ENCODE data around the gene SPEN.

Gene SPEN

GRCh38 chr1:15957221-15958095 is 110.0 kb downstream of the SPEN start:
- peaks cover 10% of the 10 kb centered on the region for H3K36me3 ChIP-seq (ENCODE audit: insufficient read depth, low read length)

GRCh38 chr1:15958111-15958510 is 110.6 kb downstream of the SPEN start:
- Histone ChIP-seq H3K9me3 (ENCODE audit: low read length) (no peaks in the 10 kb centered on the region), H3K36me3 (ENCODE audit: insufficient read depth, low read length) (peaks cover 6% of the 10 kb centered on the region), H3K4me1 (ENCODE audit: insufficient read depth, low read length) (peaks cover 16% of the 10 kb centered on the region), H3K4me3 (ENCODE audit: low read length) (no peak overlapping the region), H2AFZ (ENCODE audit: low read depth, low read length) (no peak overlapping the region), H3K27me3 (ENCODE audit: insufficient read depth, low read length) (no peaks in the 10 kb centered on the region)

More at GRCh38 chr1:15957221-15958095, 110.0 kb downstream of the SPEN start:
- H2AFZ ChIP-seq (ENCODE audit: low read depth, low read length): no peak overlapping the region
- H3K27me3 ChIP-seq (ENCODE audit: insufficient read depth, low read length): no peaks in the 10 kb centered on the region
- peaks cover 16% of the 10 kb centered on the region for H3K4me1 ChIP-seq (ENCODE audit: insufficient read depth, low read length)
- no peak overlapping the region for H3K4me3 ChIP-seq (ENCODE audit: low read length)
- H3K9me3 ChIP-seq (ENCODE audit: low read length): no peaks in the 10 kb centered on the region

DNA sequence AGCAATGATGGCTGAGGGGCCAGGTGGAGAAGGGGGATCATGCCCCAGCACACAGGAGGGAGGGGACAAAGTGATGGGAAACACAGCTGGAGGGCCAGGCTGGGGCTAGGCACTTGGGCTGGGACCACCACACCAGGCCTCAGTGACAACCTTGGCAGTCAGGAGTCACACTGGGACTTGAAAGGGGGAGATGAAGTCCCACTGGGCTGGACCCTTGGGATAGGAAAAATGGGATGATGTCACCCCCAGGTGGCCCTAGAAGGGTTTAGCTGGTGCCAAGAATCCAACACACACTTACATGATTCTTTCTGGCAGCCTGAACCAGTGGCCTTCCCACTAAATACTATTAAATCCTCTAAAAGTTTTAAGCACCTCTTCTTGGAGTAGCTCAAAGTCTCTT is 111.3 kb downstream of the SPEN start:
- Histone ChIP-seq H3K36me3 (ENCODE audit: insufficient read depth, low read length) (peaks cover 6% of the 10 kb centered on the region), H3K4me3 (ENCODE audit: low read length) (no peak overlapping the region), H3K4me1 (ENCODE audit: insufficient read depth, low read length) (peaks cover 12% of the 10 kb centered on the region), H2AFZ (ENCODE audit: low read depth, low read length) (no peak overlapping the region), H3K9me3 (ENCODE audit: low read length) (no peaks in the 10 kb centered on the region), H3K27me3 (ENCODE audit: insufficient read depth, low read length) (no peaks in the 10 kb centered on the region)

DNA sequence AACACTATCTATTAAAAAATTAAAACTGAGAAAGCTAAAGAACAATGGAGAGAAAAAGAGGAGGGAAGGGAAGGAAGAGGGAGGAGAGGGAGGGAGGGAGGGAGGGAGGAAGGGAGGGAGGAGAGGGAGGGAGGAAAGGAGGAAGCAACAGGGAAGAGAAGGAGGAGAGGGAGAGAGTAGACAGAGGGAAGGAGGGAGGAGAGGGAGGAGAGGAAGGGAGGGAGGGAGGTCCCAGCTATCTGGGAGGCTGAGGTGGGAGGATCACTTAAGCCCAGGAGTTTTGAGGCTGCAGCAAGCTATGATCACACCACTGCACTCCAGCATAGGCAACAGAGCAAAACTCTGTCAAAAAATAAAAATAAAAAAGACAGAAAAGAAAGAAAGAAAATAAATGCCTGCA is 111.9 kb downstream of the SPEN start:
- Histone ChIP-seq H3K9me3 (ENCODE audit: low read length) (no peaks in the 10 kb centered on the region), H3K4me1 (ENCODE audit: insufficient read depth, low read length) (peaks cover 5% of the 10 kb centered on the region), H3K27me3 (ENCODE audit: insufficient read depth, low read length) (no peaks in the 10 kb centered on the region), H3K36me3 (ENCODE audit: insufficient read depth, low read length) (peaks cover 6% of the 10 kb centered on the region), H2AFZ (ENCODE audit: low read depth, low read length) (no peak overlapping the region), H3K4me3 (ENCODE audit: low read length) (no peak overlapping the region)

- Histone ChIP-seq H3K4me1 (ENCODE audit: insufficient read depth, low read length) (peaks cover 4% of the 10 kb centered on the region), H3K4me3 (ENCODE audit: low read length) (no peak overlapping the region), H3K27me3 (ENCODE audit: insufficient read depth, low read length) (no peaks in the 10 kb centered on the region), H2AFZ (ENCODE audit: low read depth, low read length) (no peak overlapping the region), H3K36me3 (ENCODE audit: insufficient read depth, low read length) (peaks cover 6% of the 10 kb centered on the region), H3K9me3 (ENCODE audit: low read length) (no peaks in the 10 kb centered on the region)
Observed at GRCh38 chr1:15959827-15960446, 112.4 kb downstream of the SPEN start.

DNA sequence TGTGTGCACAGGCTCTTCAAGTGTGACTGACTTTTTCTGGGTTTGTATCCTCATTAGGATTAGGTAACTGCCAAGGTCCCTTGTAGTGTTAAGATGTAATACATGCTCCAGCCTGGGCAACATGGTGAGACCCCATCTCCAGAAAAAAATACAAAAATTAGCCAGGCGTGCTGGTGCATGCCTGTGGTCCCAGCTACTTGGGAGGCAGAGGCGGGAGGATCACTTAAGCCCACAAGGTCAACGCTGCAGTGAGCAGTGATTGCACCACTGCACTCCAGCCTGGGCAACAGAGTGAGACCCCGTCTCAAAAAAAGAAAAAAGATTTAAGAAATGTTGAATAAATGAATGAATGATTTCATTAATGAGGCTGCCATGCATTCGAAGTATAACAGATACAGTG is 113.3 kb downstream of the SPEN start:
- no peaks in the 10 kb centered on the region for H3K9me3 ChIP-seq (ENCODE audit: low read length)
- H3K27me3 ChIP-seq (ENCODE audit: insufficient read depth, low read length): no peaks in the 10 kb centered on the region
- H3K4me3 ChIP-seq (ENCODE audit: low read length): no peak overlapping the region
- peaks cover 12% of the 10 kb centered on the region for H3K36me3 ChIP-seq (ENCODE audit: insufficient read depth, low read length)
- H3K4me1 ChIP-seq (ENCODE audit: insufficient read depth, low read length): peaks cover 4% of the 10 kb centered on the region
- no peak overlapping the region for H2AFZ ChIP-seq (ENCODE audit: low read depth, low read length)

DNA sequence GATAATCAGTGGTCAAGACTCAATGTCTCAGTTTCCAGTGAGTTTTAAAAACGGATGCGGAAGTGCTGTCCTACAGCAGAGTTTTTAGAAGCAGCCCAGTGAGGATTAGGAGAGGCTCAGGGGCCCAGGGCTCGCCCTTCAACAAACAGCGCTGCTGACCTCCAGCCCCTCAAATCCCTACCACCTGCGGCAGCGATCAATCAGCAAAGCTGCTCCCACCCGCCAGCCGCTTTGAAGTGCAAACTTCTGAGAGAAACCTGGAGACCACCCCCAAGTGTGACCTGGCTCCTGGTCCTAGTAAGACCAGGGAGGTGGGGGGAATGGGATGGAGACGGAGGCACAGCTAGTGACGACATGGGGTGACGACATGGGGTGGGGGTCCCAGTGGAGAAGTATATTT is 114.0 kb downstream of the SPEN start:
- peaks cover 4% of the 10 kb centered on the region for H3K4me1 ChIP-seq (ENCODE audit: insufficient read depth, low read length)
- H3K36me3 ChIP-seq (ENCODE audit: insufficient read depth, low read length): peaks cover 13% of the 10 kb centered on the region
- no peaks in the 10 kb centered on the region for H3K9me3 ChIP-seq (ENCODE audit: low read length)
- H2AFZ ChIP-seq (ENCODE audit: low read depth, low read length): no peak overlapping the region
- no peaks in the 10 kb centered on the region for H3K27me3 ChIP-seq (ENCODE audit: insufficient read depth, low read length)
- no peak overlapping the region for H3K4me3 ChIP-seq (ENCODE audit: low read length)

DNA sequence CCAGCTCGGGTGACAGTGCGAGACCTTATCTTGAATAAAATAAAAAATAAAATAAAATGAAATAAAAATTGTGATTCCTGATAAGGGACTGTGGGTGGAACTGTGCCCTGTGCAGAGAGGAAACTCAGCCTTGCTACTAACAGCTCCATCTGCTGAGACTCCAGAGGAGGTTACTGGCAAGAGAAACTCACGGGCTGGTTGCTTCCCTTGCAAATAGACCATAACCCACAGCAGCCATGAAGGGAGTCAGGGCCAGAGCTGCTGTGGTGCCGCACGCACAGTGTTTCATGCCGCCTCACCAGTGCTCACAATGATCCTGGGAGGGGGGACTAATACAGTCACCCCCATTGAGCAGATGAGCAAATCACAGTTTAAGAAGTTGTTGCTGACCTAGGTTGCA is 114.7 kb downstream of the SPEN start:
- peaks cover 16% of the 10 kb centered on the region for H3K36me3 ChIP-seq (ENCODE audit: insufficient read depth, low read length)
- no peak overlapping the region for H3K4me3 ChIP-seq (ENCODE audit: low read length)
- H3K4me1 ChIP-seq (ENCODE audit: insufficient read depth, low read length): peaks cover 4% of the 10 kb centered on the region
- no peaks in the 10 kb centered on the region for H3K9me3 ChIP-seq (ENCODE audit: low read length)
- no peaks in the 10 kb centered on the region for H3K27me3 ChIP-seq (ENCODE audit: insufficient read depth, low read length)
- no peak overlapping the region for H2AFZ ChIP-seq (ENCODE audit: low read depth, low read length)

DNA sequence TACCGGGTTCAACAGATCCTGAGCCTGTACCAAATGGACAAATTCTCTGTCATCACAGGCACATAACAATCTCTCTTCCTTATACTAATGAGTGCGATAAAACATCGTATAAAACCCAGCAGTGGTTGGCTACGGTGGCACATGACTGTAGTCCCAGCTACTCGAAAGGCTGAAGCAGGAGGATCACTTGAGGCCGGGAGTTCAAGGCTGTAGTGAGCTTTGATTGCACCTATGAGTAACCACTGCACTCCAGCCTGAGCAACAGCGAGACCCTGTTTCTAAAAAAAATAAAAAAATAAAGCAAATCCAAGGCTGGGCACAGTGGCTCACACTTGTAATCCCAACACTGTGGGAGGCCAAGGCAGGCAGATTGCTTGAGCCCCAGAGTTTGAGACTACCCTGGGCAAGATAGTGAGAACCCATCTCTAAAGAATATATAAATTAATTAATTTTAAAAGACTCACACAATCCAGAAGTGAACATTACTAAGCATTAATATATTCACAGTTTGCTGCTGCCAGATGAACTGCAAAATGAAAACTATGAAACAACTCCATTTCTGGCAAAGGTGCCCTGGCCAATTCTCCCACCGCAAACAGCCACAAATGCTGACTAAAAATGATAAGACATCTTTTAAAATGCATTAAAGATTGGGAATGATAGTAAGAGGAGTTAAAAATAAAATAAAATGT is 115.3 kb downstream of the SPEN start:
- no peaks in the 10 kb centered on the region for H3K9me3 ChIP-seq (ENCODE audit: low read length)
- H3K27me3 ChIP-seq (ENCODE audit: insufficient read depth, low read length): no peaks in the 10 kb centered on the region
- peaks cover 21% of the 10 kb centered on the region for H3K36me3 ChIP-seq (ENCODE audit: insufficient read depth, low read length)
- H3K4me1 ChIP-seq (ENCODE audit: insufficient read depth, low read length): peaks cover 4% of the 10 kb centered on the region
- no peak overlapping the region for H2AFZ ChIP-seq (ENCODE audit: low read depth, low read length)
- H3K4me3 ChIP-seq (ENCODE audit: low read length): no peak overlapping the region

DNA sequence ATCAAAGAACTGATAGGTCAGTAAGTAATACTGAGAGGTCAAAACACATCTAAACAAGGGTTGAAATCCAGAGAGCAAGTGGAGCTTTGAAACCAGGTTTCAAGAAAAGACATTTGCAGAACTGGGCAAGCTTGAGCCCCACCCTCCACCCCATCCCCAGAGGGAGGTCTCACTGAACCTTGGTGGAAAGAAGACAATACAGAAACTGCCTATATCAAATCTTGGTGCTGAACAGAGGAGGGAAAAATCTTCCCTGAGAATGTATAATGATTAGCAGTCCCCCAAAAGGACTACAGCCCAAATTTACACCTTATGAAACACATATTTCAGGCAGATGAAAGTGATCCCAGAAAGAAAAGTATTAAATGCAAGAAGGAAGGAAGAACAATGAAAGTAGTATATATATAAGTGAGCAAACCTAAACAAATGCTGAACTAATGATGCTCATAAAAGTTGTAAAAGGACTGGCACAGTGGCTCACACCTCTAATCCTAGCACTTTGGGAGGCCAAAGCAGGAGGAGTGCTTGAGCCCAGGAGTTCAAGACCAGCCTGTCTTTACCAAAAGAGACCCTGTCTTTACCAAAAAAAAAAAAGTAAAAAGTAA is 116.0 kb downstream of the SPEN start:
- peaks cover 4% of the 10 kb centered on the region for H3K4me1 ChIP-seq (ENCODE audit: insufficient read depth, low read length)
- H3K36me3 ChIP-seq (ENCODE audit: insufficient read depth, low read length): peaks cover 27% of the 10 kb centered on the region
- H2AFZ ChIP-seq (ENCODE audit: low read depth, low read length): no peak overlapping the region
- no peaks in the 10 kb centered on the region for H3K27me3 ChIP-seq (ENCODE audit: insufficient read depth, low read length)
- H3K9me3 ChIP-seq (ENCODE audit: low read length): no peaks in the 10 kb centered on the region
- H3K4me3 ChIP-seq (ENCODE audit: low read length): no peak overlapping the region

- H3K9me3 ChIP-seq (ENCODE audit: low read length): peaks cover 6% of the 10 kb centered on the region
Observed at GRCh38 chr1:15963968-15964648, 116.6 kb downstream of the SPEN start.

GRCh38 chr1:15965228-15965767 is 117.8 kb downstream of the SPEN start:
- peaks cover 4% of the 10 kb centered on the region for H3K4me1 ChIP-seq (ENCODE audit: insufficient read depth, low read length)
- H2AFZ ChIP-seq (ENCODE audit: low read depth, low read length): no peak overlapping the region
- H3K27me3 ChIP-seq (ENCODE audit: insufficient read depth, low read length): no peaks in the 10 kb centered on the region
- peaks cover 13% of the 10 kb centered on the region for H3K9me3 ChIP-seq (ENCODE audit: low read length)
- H3K4me3 ChIP-seq (ENCODE audit: low read length): no peak overlapping the region
- H3K36me3 ChIP-seq (ENCODE audit: insufficient read depth, low read length): peaks cover 43% of the 10 kb centered on the region

More at GRCh38 chr1:15963968-15964648, 116.6 kb downstream of the SPEN start:
- Histone ChIP-seq H3K27me3 (ENCODE audit: insufficient read depth, low read length) (no peaks in the 10 kb centered on the region), H3K36me3 (ENCODE audit: insufficient read depth, low read length) (peaks cover 33% of the 10 kb centered on the region), H3K4me3 (ENCODE audit: low read length) (no peak overlapping the region), H2AFZ (ENCODE audit: low read depth, low read length) (no peak overlapping the region), H3K4me1 (ENCODE audit: insufficient read depth, low read length) (peaks cover 4% of the 10 kb centered on the region)
